GM19468 (cell line): Measurements from ENCODE around the gene HOXA10.

Experiments used
- ATAC-seq: cut with Tn5 transposase; IDR thresholded peaks from one replicate; pipeline ENCODE4 v1.9.1; 2021; ENCODE audit warnings: mild to moderate bottlenecking, moderate library complexity, moderate number of reproducible peaks; ENCODE audit not compliant: unreplicated experiment; ENCODE audit errors: extremely low read depth

The HOXA10 gene

DNA sequence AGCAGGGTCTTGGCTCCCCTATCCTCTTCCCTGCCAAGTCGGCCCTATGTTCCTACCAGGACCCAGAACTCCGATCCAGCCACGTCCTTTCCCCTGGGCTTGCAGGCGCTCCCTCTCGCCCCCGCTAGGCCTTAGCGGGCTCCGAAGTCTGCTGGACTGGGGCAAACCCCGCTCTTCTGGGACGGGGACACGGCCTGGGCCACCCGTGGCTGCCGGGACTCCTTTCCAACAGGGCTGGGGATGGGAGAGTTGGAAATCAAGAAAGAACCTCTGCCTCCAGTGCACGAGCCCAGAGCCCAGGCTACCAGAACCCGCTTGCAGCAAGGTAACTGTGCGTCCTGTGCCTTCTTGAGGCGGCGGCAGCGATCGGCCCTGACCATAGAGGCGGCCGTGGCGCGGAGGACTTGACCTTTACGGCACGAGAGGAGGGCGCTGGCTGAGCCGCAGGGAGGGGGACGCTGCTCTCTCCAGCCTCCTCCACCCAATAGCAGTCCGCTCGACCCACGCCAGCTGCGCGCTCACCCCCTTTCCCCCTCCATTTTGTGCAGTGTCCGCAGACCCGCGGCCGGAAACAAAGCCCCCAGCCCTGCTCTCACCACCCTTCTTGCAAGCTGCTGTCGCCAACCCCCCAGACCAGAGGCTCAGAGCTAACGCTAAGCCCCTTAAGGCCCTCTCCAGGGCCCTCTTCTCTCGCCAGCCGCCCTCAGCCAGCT, 17.9 kb upstream of the HOXA10 start:
- ATAC-seq = no peak

DNA sequence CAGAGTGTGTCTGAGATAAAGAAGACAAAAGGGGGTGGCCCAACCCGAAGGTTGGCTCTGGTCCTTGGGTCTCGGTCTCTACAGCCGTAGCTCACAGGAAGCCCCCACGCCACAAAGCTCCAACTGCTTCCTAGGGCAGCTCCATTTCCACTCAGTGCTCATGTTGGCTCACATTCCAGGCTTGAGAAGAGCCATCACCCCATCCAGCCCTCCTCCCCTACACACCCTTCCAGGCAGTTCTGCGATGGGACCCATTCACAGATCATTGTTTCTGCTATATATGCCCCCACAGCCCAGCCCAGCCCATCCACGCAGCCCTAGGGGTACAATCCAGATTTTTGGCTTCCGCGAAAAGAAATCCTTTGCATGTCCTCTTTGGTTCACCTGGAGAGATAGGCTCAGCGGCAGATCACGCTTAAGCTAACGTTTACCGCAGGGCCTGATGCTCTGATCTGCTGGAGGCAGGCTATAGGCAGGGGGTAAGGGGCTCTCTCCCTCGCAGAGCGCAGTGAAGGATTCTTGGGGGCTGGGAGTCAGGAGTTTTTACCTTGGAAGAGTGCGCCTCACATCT, 17.1 kb upstream of the HOXA10 start:
- no peak for ATAC-seq

DNA sequence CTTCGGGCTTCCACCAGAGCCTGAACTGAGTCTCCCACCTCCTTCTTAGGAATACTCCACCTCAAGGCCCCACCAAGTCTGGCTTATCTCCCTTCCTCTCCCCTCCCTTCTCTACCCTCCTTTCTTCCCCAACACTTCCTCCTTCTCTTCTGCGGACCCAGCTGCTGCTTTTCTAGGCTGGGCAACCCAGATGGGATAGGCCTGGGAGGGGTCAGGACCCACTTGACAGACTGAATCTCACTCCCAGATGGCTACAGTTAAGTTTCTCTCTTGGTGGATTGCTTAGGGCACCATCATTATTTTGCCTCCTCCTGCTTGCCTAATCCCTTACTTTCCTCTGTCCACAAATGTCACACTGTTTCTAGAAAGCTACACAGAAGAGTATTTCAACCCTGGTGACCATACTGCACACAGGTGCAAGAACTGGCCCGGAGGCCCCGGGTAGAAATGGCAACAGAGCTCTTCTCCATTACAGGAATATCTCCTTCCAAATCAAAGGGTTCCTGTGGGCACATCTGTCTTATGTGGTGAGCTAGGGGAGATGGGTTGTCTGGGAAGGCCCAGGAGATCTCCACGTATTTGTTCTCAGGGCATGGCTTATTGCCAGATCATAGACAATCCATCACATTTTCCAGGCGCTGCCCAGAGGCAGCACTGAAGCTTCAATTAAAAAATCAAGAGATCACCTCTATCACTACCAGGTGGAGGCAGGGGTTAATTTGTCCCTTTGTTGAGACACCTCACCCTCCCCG, 16.1 kb upstream of the HOXA10 start:
- ATAC-seq = no peak

DNA sequence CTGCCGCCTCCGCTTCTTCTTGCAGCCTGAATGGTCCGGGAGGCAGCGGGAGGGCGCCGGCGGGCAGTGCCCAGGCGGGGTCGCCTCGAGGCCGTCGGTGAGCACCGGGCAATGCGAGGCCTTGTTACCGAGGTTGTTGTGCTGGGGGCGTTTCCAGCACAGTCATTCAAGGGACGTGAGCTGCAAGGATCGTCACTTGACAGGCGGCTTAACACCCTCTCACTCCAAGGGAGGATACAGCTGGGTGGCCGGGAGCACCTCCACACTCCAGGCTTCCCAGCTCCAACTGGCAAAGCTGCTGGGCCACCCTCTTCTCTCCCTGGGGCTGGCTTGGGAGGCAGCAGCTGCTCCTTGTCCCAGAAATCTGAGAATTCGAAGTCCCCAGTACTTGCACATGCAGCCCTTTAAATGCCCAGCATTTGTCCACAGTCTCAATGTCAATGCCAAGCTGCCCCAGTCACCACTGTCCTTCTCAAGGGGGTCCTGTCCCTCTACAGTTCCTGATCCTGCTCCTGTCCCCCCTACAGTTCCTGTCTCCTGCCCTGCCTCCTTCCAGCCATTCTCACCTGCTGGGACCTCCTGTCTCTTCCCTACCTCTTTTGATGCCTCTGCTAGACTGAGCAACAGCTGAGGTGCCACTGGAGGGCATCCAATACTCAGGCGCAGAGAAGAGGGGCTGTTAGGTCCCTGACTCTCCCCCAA, 15.3 kb upstream of the HOXA10 start:
- no peak for ATAC-seq

DNA sequence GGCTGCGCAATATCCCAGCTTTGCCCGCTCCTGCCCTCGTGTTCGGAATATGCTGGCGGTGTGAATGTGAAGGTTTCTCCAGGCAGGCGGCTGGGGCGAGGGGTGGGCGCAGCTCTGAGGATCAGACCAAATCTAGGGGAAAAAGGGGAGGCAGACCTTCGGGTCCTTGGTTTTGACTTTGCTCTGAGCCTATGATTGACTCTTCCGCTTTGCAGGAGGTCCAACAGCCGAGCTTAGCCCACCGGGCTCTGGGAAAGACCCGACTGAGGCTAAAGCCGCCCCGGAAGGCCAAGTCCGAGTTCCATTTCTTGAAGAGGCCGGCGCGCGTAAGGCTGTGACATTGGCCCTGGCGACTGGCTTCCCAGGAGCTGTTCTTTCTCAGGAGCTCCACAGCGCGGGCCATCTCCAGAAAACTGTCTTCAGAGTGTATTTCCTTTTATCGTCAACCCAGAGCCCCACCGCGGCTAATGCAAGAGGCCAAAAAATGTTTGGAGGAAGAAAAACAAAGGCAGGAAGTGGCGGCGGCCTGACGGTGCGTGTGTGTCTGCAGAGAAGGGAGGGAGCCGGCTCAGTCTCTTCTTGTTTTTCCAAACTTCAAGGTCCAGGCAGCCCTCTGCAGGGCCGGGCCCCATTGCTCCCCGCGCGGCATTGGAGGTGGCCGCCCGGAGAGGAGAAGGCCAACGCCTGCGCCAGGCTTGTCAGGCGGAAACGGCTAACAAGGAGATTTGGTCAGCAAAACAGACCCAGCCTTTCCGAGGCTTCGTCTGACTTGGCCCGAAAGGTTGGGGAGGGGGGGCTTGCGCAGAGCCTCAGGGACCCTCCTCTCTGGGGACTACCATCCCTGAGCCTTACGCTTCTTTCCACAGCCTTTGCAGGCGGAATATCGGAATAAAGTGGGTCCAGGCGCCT, 14.5 kb upstream of the HOXA10 start:
- no peak for ATAC-seq

DNA sequence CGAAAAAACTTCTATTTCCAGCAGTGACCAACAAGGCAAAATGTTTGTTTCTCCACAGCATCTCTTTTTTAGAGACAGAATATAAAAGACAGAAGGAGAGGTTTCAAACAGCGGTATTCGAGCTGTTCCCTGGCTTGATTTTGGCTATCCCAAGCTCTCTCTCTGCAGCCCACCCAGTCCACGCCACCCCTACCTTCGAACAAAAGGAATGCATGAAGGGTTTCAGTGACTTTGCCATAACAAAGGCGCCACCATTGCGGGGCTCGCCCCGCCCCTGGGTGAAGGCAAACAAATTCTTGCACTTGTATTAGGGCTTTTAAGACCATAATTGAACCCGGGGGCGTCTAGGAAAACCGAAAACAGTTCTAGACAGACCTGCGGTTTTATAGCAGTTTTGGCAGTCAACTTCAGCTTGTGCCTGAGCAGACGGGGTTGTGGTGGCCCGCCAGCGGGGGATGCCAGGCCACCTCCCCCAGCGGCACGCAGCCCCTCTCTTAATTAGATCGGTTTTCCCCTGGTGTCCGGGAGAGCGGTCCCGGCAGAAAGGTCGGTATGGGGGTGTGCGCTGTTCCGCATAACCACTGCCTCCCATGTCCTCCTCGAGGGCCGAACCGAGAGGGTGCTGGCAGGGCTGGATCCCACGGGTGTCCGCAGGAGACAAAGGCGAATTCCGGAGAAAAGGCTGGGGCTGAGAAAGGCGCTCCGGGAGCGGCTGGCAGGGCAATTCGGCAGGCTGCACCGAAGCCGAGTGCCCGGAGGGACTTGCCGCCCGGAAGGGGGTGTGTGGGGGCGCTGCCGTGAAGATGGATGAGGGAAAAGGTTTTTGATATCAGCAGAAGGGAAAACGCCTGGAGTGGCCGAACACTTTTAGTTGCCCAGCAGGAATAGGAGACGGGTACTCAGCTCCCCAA, 13.6 kb upstream of the HOXA10 start:
- ATAC-seq = no peak

DNA sequence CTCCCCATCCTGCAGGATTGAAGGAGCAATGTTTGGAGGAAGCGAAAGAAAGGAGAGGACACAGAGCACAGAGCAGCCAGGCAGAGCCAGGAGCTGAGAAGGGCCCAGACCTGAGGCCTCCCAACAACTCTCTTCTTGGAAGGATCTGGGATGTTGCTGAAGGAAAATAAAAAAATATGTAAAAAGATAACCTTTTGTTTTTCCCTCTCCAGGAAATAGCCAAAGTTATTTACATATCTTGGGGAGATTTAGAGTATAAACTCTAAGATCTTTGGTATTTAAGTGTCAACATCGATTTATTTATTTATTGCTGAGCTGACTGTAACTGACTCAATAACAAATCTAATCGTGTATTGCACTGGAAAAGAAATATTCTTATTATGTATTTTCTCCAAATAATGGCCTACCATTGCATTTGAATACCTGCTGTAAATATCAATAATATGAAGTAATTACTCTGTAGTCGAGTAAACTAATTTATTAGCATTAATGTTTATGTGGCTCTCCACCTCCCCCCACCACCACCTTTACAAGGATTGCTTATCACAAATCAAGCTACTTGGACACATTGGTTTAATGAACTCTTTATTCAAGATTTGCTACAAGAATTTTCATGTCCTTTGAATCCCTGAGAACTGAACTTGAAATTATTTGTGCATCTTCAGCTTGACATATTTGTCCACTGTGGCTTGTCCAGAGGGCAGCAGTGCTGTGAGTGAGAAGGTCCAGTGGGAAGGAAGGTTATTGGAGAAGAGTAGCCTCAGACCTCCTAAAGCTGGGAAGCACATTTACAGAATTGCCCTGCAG, 12.8 kb upstream of the HOXA10 start:
- ATAC-seq = no peak

DNA sequence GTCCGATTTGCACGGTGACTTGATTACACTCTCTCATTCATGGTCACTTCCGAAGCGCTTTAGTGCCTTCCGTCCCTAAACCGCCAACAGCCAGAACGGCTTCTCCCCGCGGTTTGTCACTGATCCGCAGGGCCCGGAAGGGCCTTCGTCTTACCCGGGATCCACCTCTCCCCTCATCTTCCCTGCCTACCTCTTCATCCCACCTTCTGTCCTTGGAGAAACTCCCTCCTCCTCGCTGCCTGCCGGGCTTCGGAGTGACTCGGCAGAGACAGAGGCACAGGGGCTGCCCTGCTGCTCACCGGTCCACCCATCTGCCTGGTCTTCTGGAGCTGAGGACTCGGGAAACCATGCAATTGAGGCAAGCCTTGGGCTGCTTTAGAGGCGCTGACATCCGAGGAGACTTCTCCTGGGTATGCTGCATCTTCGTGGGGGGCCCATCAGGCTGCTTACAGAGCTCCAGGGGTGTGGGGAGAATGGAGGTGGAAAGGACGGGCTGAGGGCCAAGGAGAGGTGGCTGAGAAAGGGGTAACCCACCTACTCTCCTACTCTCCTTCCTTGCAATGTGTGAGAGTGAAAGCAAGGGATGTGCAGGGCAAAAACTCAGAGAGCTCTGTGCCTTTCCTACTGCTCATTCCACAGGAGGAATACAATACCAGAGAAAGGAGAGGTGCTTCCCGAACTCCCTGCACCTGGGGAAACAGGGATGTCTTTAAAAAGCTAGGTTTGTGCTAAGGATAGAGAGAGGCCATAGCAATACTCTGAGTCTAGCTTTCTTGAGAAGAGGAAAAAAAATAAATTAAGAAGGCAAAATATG, 11.9 kb upstream of the HOXA10 start:
- no peak for ATAC-seq

DNA sequence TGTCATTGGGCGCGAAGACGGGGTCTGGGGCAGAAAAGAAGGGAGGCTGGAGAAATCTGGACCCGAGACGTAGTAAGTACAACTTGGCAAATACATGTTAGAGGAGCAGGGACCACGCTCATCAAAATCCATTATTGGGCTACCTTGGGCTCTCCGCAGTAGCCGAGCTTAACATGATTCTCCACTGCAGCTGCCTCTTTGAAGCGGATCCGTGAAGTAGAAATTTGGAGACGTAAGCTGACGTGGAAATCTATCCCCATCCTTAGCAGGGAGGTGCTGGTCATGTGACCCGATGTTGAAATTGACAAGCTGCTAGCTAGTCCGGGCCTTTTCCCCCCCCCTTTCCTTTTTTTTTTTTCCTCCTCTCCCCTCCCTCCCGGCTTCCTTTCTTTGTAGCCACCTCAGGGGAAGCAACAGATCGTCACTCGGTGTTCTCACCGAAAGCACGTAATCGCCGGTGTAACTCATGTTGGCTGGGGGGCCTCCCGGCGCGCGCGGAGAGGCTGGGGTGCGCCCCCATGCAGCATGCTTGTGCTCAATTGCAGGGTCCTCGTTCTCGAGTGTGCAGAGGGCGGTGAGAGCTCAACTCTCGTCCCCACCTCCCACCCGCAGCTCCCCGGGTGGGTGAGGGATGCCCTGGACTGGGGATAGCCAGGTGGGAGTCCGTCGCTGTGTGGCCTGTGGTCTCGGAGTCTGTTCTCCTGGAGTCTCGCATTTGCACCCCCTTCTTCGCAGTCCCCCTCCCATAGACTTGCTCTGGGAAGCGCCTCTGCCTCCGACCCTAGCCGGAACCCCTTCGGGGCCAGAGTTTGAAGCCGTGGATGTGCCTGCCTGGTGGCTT, 11.1 kb upstream of the HOXA10 start, which contains the start of gene HOXA11:
TSS of gene HOXA11 (minus strand) at position 220 of the 841 bp plus-strand sequence. CDS start at position 132, 88 bp downstream.
- no peak for ATAC-seq

DNA sequence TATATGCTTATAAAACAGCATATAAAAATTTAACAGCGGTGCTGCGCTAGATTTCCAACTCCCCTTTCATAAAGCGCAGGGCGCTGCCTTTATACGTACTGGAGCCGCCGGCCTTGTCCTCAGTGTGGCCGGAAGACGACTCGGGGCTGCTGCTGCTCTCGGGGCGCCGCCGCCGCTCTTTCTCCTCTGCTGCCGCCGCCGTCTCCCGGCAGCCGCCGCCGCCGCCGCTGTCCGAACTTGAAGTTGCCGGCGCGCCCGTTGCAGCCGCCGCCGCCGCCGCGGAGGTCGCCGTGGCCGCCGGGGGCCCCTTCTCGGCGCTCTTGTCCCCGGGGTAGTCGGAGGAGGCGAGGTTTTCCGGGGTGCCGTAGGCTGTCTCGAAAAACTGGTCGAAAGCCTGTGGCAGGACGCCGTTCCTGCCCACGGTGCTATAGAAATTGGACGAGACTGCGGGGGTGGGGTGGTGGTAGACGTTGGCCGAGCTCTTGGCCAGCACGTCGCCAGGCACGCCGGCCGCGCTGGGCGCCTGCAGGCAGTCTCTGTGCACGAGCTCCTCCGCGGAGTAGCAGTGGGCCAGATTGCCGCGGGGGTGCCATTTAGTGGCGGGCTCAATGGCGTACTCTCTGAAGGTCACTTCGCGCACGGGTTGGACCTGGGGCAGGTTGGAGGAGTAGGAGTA, 10.4 kb upstream of the HOXA10 start:
- no peak for ATAC-seq

DNA sequence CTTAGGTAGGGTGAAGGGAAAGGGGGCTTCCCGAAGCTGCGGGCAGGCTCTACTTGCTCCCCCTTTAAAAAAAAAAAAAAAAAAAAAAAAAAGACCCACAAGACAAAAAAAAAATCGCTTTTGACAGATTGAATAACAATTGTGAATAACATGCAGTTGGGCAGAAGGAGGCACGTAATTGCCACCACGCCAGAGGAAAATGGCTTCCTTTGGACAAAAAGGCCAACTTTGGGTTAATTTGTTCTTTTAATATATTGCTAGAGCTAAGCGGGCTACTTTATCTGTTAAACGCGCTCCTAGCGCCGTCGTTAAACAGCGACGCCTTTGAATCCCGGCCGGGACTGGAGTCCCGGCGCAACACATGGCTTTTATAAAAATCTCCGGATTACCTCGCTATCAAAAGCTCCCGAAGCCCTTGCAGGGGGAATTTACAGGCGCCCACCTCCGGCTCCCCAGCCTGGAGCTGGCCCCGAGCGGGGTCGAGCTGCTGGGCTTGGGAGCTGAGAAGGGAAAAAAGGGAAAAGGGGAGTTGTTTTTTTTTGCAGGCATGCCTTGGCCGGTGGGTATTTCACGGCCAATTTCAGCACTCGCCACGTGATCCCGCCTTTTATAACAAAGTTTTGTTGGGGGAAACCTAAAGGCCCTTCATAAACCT, 9.7 kb upstream of the HOXA10 start:
- ATAC-seq = no peak

DNA sequence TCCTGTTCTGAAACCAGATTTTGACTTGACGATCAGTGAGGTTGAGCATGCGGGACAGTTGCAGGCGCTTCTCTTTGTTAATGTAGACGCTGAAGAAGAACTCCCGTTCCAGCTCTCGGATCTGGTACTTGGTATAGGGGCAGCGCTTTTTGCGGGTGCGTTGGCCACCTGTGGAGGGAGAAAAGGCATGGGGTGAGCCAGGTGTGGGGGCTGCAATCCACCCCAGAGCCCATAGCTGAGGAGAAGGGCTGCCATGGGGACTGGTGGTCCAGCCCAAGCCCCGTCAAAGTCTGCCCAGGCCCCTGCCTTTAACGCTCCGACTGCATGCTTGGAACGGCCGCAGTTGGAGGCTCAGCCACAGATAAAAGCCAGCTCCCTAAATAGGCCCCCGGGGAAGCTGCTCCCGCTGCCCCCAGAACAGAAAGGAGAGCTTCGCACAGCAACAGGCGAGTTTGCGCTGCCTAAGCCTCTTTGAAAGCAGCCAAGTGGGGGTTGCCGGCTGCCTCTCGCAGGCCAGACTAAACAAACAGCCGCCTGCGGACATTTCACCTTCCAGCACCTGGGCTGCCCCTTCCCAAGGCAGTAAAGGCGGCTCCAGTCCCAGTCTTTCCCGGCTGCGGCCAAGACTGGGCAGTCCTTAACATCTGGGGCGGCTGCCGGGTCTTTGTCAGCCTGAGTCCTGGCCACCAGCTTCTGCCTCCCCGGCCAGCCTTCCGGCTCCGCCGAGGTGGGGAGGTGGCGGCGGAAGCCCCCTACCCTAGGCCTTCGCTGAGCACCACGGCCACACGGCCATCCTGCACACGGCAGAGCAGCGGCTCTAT, 9.0 kb upstream of the HOXA10 start:
- ATAC-seq = no peak

DNA sequence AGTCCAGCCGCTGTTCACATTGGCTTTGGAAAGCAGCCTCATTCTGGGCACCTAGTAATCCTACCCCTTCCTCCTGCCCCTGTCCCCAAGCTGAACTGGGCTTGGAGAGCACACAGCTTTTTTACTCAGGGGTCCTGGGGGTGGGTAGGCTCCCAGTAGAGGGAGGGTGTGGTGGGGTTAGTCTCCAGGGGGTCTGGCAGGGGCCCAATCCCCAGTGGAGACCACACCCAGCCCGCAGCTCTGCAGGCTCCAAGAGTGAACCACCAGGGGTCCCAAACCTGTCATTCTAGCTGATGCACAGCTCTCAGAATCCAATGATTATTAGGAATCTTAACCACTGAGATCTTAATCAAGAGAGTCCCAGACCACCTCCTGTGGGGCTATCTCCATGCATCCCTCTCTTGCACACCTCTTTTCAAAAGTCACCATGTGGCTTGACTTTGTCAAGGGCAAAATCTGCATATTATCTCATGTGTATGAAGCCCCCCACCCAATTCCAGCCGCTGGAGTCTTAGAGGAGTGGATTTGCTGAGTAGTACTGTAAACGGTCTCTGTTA, 8.2 kb upstream of the HOXA10 start:
- ATAC-seq = no peak

DNA sequence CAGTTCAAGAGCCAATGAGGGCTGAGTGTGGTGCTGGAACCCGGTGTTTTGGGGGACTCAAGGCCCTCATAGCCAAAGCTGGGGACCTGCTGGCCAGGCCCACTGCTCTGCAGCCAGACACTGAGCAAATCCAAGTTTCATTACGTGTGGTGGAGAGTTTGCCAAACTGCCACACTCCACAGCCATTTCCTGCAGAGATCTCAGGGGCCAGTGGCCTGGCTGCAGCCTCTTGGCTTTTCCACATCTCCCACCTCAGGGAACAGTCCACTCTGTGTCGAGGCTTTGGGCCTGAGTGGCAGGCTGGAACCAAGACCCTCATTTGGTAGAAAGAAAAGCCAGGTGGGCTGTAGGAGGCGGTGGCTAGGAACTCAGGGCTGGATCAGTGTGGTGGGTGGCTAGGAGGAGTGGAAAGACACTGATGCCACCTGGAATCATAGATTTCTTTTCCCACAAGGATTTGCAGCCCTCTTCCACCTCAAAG, 7.7 kb upstream of the HOXA10 start:
- ATAC-seq = no peak
